GM15510 (cell line): Measurements from ENCODE around the gene PPP1R12C.

Source experiments
- POLR2A ChIP-seq: IDR thresholded peaks from 3 replicates; pipeline ENCODE4 v1.6.1; 2011; ENCODE audit warnings: borderline replicate concordance; ENCODE audit not compliant: insufficient read length; ENCODE audit errors: extremely low read depth

Gene PPP1R12C

GRCh38 chr19:55149078-55150003 is 31.9 kb upstream of the PPP1R12C start, which contains the start of gene TNNT1:
TNNT1 (minus strand) TSS chr19:55149206; CDS start chr19:55147157, 2,049 bp downstream.
- no peak for TF ChIP-seq POLR2A

- TF ChIP-seq POLR2A, result no peak
Observed at GRCh38 chr19:55147545-55148251, 30.3 kb upstream of the PPP1R12C start.

GRCh38 chr19:55146705-55147273 is 29.4 kb upstream of the PPP1R12C start:
- no peak for TF ChIP-seq POLR2A

- no peak for TF ChIP-seq POLR2A
Observed at GRCh38 chr19:55146078-55146704, 28.8 kb upstream of the PPP1R12C start.

- no peak for TF ChIP-seq POLR2A
Observed at GRCh38 chr19:55145232-55145631, 27.8 kb upstream of the PPP1R12C start.

GRCh38 chr19:55141696-55142095 is 24.3 kb upstream of the PPP1R12C start:
- no peak for TF ChIP-seq POLR2A

GRCh38 chr19:55137915-55138314 is 20.5 kb upstream of the PPP1R12C start:
- no peak for TF ChIP-seq POLR2A

- TF ChIP-seq POLR2A, result no peak
Observed at GRCh38 chr19:55136399-55137102, 19.1 kb upstream of the PPP1R12C start.

GRCh38 chr19:55134736-55135135 is 17.3 kb upstream of the PPP1R12C start:
- no peak for TF ChIP-seq POLR2A

- TF ChIP-seq POLR2A, result no peak
Observed at GRCh38 chr19:55133639-55134444, 16.4 kb upstream of the PPP1R12C start.

GRCh38 chr19:55132453-55133129 is 15.2 kb upstream of the PPP1R12C start:
- TF ChIP-seq POLR2A, result no peak

- TF ChIP-seq POLR2A, result no peak
Observed at GRCh38 chr19:55131421-55131820, 14.0 kb upstream of the PPP1R12C start.

- no peak for TF ChIP-seq POLR2A
Observed at GRCh38 chr19:55119053-55119452, 1.6 kb upstream of the PPP1R12C start.
